ENCODE data around the gene ADAMTS5.
A peak's percentile ranks its signal among the peaks of the same experiment; 100 is the strongest.

Gene ADAMTS5

GRCh38 chr21:26967062-26967913, at the start of gene ADAMTS5:
Gene ADAMTS5 (minus strand): TSS chr21:26967088. CDS start chr21:26966391, 697 bp downstream.
- H3K9me3 ChIP-seq (ENCODE audit: control insufficient read depth, insufficient read depth, low read length) = no peaks in the 10 kb centered on the region
- H3K4me1 ChIP-seq (ENCODE audit: control insufficient read depth, insufficient read depth, low read length) = no peaks in the 10 kb centered on the region
- H3K9ac ChIP-seq (ENCODE audit: low read depth, low read length) = peak within 1 kb of the TSS; percentile 8
- peaks cover 81% of the 10 kb centered on the region for H3K27me3 ChIP-seq (ENCODE audit: control insufficient read depth, insufficient read depth, low read length)
- H3K4me3 ChIP-seq (ENCODE audit: low read depth, low read length) = peak within 1 kb of the TSS; percentile 69
- no peaks in the 10 kb centered on the region for H3K36me3 ChIP-seq (ENCODE audit: control insufficient read depth, insufficient read depth, low read length)

- Histone ChIP-seq H3K27me3 (ENCODE audit: control insufficient read depth, insufficient read depth, low read length) (no peaks in the 10 kb centered on the region), H3K9me3 (ENCODE audit: control insufficient read depth, insufficient read depth, low read length) (no peaks in the 10 kb centered on the region), H3K4me1 (ENCODE audit: control insufficient read depth, insufficient read depth, low read length) (no peaks in the 10 kb centered on the region), H3K9ac (ENCODE audit: low read depth, low read length) (no peak overlapping the region), H3K4me3 (ENCODE audit: low read depth, low read length) (no peak overlapping the region), H3K36me3 (ENCODE audit: control insufficient read depth, insufficient read depth, low read length) (no peaks in the 10 kb centered on the region)
These were observed 34.6 kb upstream of the ADAMTS5 start for GRCh38 chr21:27001526-27001925.

GRCh38 chr21:26983576-26983975, 16.7 kb upstream of the ADAMTS5 start:
- Histone ChIP-seq H3K27me3 (ENCODE audit: control insufficient read depth, insufficient read depth, low read length) (no peaks in the 10 kb centered on the region), H3K4me3 (ENCODE audit: low read depth, low read length) (no peak overlapping the region), H3K9me3 (ENCODE audit: control insufficient read depth, insufficient read depth, low read length) (no peaks in the 10 kb centered on the region), H3K4me1 (ENCODE audit: control insufficient read depth, insufficient read depth, low read length) (no peaks in the 10 kb centered on the region), H3K9ac (ENCODE audit: low read depth, low read length) (no peak overlapping the region), H3K36me3 (ENCODE audit: control insufficient read depth, insufficient read depth, low read length) (no peaks in the 10 kb centered on the region)

DNA sequence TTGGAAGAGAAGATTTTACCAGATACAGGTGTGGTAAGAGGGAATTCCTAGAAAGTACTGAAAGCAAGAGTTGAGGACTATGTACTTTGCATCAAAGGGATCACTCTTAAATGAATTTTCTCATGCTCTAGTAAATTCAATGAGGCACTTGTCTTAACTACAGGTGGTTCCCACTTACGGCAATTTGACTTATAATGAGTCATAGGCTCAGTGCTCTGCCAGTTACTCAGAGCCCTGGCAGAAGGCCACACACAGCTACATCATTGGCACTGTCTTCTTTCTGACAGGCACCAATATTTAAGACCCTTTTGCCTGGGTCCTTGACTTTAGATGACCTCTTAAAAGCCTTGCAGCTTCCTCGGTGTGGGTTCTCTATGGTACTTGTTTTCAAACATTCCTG, 15.9 kb upstream of the ADAMTS5 start:
- Histone ChIP-seq H3K27me3 (ENCODE audit: control insufficient read depth, insufficient read depth, low read length) (no peaks in the 10 kb centered on the region), H3K4me1 (ENCODE audit: control insufficient read depth, insufficient read depth, low read length) (no peaks in the 10 kb centered on the region), H3K9me3 (ENCODE audit: control insufficient read depth, insufficient read depth, low read length) (no peaks in the 10 kb centered on the region), H3K4me3 (ENCODE audit: low read depth, low read length) (no peak overlapping the region), H3K36me3 (ENCODE audit: control insufficient read depth, insufficient read depth, low read length) (no peaks in the 10 kb centered on the region), H3K9ac (ENCODE audit: low read depth, low read length) (no peak overlapping the region)

GRCh38 chr21:26977746-26978145, 10.9 kb upstream of the ADAMTS5 start:
- H3K9ac ChIP-seq (ENCODE audit: low read depth, low read length) = no peak overlapping the region
- H3K9me3 ChIP-seq (ENCODE audit: control insufficient read depth, insufficient read depth, low read length) = no peaks in the 10 kb centered on the region
- H3K4me3 ChIP-seq (ENCODE audit: low read depth, low read length) = no peak overlapping the region
- H3K27me3 ChIP-seq (ENCODE audit: control insufficient read depth, insufficient read depth, low read length) = peaks cover 3% of the 10 kb centered on the region
- H3K36me3 ChIP-seq (ENCODE audit: control insufficient read depth, insufficient read depth, low read length) = no peaks in the 10 kb centered on the region
- H3K4me1 ChIP-seq (ENCODE audit: control insufficient read depth, insufficient read depth, low read length) = no peaks in the 10 kb centered on the region

GRCh38 chr21:26973226-26973625, 6.3 kb upstream of the ADAMTS5 start:
- Histone ChIP-seq H3K4me1 (ENCODE audit: control insufficient read depth, insufficient read depth, low read length) (no peaks in the 10 kb centered on the region), H3K9ac (ENCODE audit: low read depth, low read length) (no peak overlapping the region), H3K9me3 (ENCODE audit: control insufficient read depth, insufficient read depth, low read length) (no peaks in the 10 kb centered on the region), H3K4me3 (ENCODE audit: low read depth, low read length) (no peak overlapping the region), H3K36me3 (ENCODE audit: control insufficient read depth, insufficient read depth, low read length) (no peaks in the 10 kb centered on the region), H3K27me3 (ENCODE audit: control insufficient read depth, insufficient read depth, low read length) (peaks cover 39% of the 10 kb centered on the region)

- no peak overlapping the region for H3K9ac ChIP-seq (ENCODE audit: low read depth, low read length)
- H3K4me1 ChIP-seq (ENCODE audit: control insufficient read depth, insufficient read depth, low read length) = no peaks in the 10 kb centered on the region
- no peaks in the 10 kb centered on the region for H3K9me3 ChIP-seq (ENCODE audit: control insufficient read depth, insufficient read depth, low read length)
- H3K27me3 ChIP-seq (ENCODE audit: control insufficient read depth, insufficient read depth, low read length) = peaks cover 48% of the 10 kb centered on the region
- H3K36me3 ChIP-seq (ENCODE audit: control insufficient read depth, insufficient read depth, low read length) = no peaks in the 10 kb centered on the region
- no peak overlapping the region for H3K4me3 ChIP-seq (ENCODE audit: low read depth, low read length)
These were observed 5.3 kb upstream of the ADAMTS5 start for GRCh38 chr21:26972192-26972591.

DNA sequence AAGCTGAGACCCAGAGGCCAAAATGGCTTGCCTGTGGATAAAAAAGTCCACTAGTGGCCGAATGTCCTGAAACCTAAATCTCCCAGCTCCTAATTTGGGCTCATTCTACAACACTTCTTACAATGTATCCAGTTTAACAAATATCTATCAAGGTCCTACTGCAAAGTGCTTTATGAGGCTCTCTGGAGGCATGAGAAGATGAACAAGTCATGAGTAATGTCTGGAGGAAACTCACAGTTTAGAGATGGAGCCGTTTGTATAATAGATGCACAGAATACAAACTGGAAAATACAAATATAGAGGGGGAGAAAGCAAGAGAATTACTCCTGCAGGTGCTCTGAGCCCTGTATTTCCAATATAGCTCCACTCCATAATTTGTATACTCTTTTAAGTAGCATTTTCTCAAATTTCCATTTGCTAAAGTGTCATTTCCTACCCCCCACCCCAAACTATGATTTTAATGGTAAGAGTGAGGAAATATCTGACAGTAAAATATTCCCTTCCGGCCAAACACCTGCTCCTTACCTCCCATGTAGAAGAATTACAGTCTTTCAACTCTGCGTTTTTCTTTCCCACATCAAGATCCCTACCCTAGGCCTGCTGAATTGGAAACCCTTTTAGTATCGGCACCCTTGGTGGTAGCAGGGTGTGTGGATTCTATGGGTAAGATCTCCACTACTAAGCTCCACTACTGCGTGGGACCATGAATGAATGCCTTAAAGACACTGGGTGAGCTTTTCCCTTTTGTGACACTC, 3.3 kb upstream of the ADAMTS5 start:
- Histone ChIP-seq H3K4me3 (ENCODE audit: low read depth, low read length) (no peak overlapping the region), H3K9me3 (ENCODE audit: control insufficient read depth, insufficient read depth, low read length) (no peaks in the 10 kb centered on the region), H3K4me1 (ENCODE audit: control insufficient read depth, insufficient read depth, low read length) (no peaks in the 10 kb centered on the region), H3K36me3 (ENCODE audit: control insufficient read depth, insufficient read depth, low read length) (no peaks in the 10 kb centered on the region), H3K27me3 (ENCODE audit: control insufficient read depth, insufficient read depth, low read length) (peaks cover 66% of the 10 kb centered on the region), H3K9ac (ENCODE audit: low read depth, low read length) (no peak overlapping the region)

GRCh38 chr21:26966649-26967061, 233 bp downstream of the ADAMTS5 start:
- H3K27me3 ChIP-seq (ENCODE audit: control insufficient read depth, insufficient read depth, low read length) = peaks cover 80% of the 10 kb centered on the region
- no peaks in the 10 kb centered on the region for H3K4me1 ChIP-seq (ENCODE audit: control insufficient read depth, insufficient read depth, low read length)
- H3K9me3 ChIP-seq (ENCODE audit: control insufficient read depth, insufficient read depth, low read length) = no peaks in the 10 kb centered on the region
- H3K9ac ChIP-seq (ENCODE audit: low read depth, low read length) = peak overlapping the region; percentile 8
- H3K4me3 ChIP-seq (ENCODE audit: low read depth, low read length) = peak overlapping the region; percentile 69
- no peaks in the 10 kb centered on the region for H3K36me3 ChIP-seq (ENCODE audit: control insufficient read depth, insufficient read depth, low read length)

DNA sequence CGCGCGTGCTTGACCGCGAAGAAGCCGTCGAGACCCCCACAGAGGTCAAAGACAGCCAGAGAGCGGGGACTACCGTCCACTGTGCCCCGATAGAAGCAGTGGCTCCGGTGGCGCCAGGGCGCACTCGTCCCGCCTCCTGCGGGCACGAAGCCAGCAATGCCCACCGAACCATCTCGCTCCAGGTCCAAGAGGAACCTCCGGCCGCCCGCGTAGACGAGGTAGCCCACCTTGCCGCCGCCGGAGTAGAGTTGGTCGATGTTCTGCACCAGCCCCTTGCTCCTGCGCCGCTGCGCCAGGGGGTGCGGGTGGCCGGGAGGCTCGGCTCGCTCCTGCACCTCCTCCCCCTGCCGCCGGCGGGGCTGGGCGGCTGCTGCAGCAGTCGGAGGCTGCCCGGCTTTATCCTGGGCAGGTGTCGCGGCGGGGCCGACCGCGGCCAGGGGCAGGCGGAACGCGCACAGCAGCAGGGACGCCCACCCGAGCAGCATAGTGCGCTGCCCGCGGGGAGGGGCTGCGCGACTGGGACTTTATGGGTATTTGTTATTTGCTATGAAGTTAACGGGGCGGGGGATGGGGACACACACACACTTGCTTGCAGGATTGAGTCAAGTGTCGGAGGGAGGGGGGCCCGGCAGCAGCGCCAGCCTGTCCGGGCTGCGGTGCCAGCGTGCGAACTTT, 844 bp downstream of the ADAMTS5 start:
- peaks cover 80% of the 10 kb centered on the region for H3K27me3 ChIP-seq (ENCODE audit: control insufficient read depth, insufficient read depth, low read length)
- H3K9ac ChIP-seq (ENCODE audit: low read depth, low read length) = no peak overlapping the region
- no peaks in the 10 kb centered on the region for H3K4me1 ChIP-seq (ENCODE audit: control insufficient read depth, insufficient read depth, low read length)
- H3K9me3 ChIP-seq (ENCODE audit: control insufficient read depth, insufficient read depth, low read length) = no peaks in the 10 kb centered on the region
- H3K4me3 ChIP-seq (ENCODE audit: low read depth, low read length) = peak overlapping the region; percentile 69
- no peaks in the 10 kb centered on the region for H3K36me3 ChIP-seq (ENCODE audit: control insufficient read depth, insufficient read depth, low read length)

DNA sequence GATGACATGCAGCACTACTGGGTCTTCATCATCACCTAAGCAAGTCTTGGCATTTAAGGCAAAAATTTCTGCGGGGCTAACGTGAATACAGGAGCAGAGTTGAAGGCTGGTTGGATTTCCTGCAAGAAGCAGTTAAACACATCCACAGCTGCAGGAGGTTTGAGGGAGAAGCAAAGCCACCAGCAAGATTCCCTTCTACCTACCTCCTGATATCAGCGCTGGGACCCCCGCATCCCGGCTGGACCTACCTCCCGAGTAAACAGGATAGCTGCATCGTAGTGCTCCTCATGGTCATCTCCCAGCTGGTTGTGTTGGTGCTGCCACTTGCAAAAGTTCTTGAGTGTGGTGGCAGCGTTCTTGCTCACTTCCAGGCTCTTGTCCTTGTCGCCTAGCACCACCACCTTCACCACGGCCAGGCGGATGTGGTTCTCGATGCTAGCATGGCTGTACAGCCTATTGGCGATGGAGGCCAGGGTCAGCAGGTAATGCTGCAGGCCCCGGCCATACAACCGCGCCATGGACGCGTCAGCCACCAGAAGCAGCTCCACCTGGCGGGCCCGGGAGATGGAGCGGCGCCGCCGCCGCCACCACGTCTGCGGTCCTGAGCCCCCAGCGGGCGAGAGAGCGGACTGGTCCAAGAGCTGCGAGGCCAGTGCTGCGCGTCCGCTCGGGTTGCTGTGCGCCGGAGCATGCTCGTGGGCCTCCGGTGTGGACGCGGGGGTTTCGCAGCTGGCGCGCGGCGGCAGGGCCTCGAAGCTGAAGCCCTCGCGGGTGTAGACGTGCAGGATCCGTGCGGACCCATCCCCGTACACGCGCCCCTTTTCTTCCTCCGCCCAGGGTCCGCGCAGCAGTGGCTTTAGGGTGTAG, 1.6 kb downstream of the ADAMTS5 start:
- Histone ChIP-seq H3K9me3 (ENCODE audit: control insufficient read depth, insufficient read depth, low read length) (no peaks in the 10 kb centered on the region), H3K36me3 (ENCODE audit: control insufficient read depth, insufficient read depth, low read length) (no peaks in the 10 kb centered on the region), H3K4me1 (ENCODE audit: control insufficient read depth, insufficient read depth, low read length) (no peaks in the 10 kb centered on the region), H3K4me3 (ENCODE audit: low read depth, low read length) (peak overlapping the region; percentile 69), H3K9ac (ENCODE audit: low read depth, low read length) (no peak overlapping the region), H3K27me3 (ENCODE audit: control insufficient read depth, insufficient read depth, low read length) (peaks cover 73% of the 10 kb centered on the region)
